HCT116 (cell line): Measurements from ENCODE around the gene C1QTNF3. TPM values are rescaled to one million over a fixed set of nuclear protein-coding genes. Genes with fewer than 3 reads are reported as not detected.

Experiments used
- ATAC-seq: fragments of 200-7000 bp; cut with Tn5 transposase; 2 replicates; pipeline ENCODE4 v1.9.1; 2020; ENCODE audit warnings: mild to moderate bottlenecking, moderate library complexity
- BruUV-seq: library from RNA; stranded (reverse); fragments of 400-500 nt; replicated peaks from 2 replicates; lab custom pipeline; 2021; lab: Mats Ljungman, UMichigan
- CTCF ChIA-PET: fragments of 300-600 bp; sonication (Branson Sonifier 250); formaldehyde crosslinking; loops from one replicate; lab custom pipeline; 2021; ENCODE audit warnings: antibody characterized with exemption; lab: Charles Lee
- POLR2A ChIA-PET: fragments of 300-600, 350-600 bp; sonication (Branson Sonifier 250); formaldehyde crosslinking; loops from one replicate; lab custom pipeline; 2021; ENCODE audit warnings: antibody characterized with exemption; lab: Charles Lee
- RAD21 ChIA-PET, 2 experiments: fragments of 300-600 bp; sonication (Branson Sonifier 250); formaldehyde crosslinking; loops; one replicate each; lab custom pipeline; 2023; ENCODE audit warnings: low total read pairs in 2 of 2; ENCODE audit not compliant: uncharacterized antibody in 2 of 2, unreplicated experiment in 2 of 2, low non-redundant PET in 1 of 2; lab: Charles Lee
- DNase-seq: peaks from one replicate; pipeline ENCODE4 v3.0.0-alpha.2; 2010; ENCODE audit warnings: low read depth, low spot score
- H2AFZ ChIP-seq: fragments of 200-600 bp; shearing (Covaris generic), sonication (generic); 2 replicates; pipeline ENCODE4 v1.6.1; 2017; ENCODE audit warnings: low read depth, mixed run types, mixed read lengths, antibody characterized with exemption, low read length; ENCODE audit not compliant: poor library complexity, severe bottlenecking
- H3K27ac ChIP-seq: 2 replicates; pipeline ENCODE4 v1.5.1; 2012; ENCODE audit warnings: low read depth, low read length
- H3K27me3 ChIP-seq: fragments of 200-600 bp; sonication (generic); 2 replicates; pipeline ENCODE4 v1.6.1; 2016; ENCODE audit warnings: mixed run types, low read length, mixed read lengths; ENCODE audit not compliant: insufficient read depth
- H3K36me3 ChIP-seq, 2 experiments: fragments of 200-500 bp in 1 of 2; fragments of 200-600 bp in 1 of 2; sonication (Bioruptor generic) in 1 of 2; sonication (generic) in 1 of 2; 2 replicates each; pipeline versions ENCODE4 v1.5.1 to v1.6.1; 2014 to 2016; ENCODE audit warnings: low read length in 2 of 2, inconsistent platforms in 1 of 2, mixed read lengths in 1 of 2, mixed run types in 1 of 2; ENCODE audit not compliant: insufficient read depth in 2 of 2, control insufficient read depth in 1 of 2
- H3K4me1 ChIP-seq, 2 experiments: fragments of 200-600 bp in 1 of 2; sonication (generic) in 1 of 2; 2 replicates each; pipeline versions ENCODE4 v1.5.1 to v1.6.1; 2012 to 2017; ENCODE audit warnings: low read length in 2 of 2, inconsistent platforms in 1 of 2, mild to moderate bottlenecking in 1 of 2, mixed read lengths in 1 of 2, mixed run types in 1 of 2, moderate library complexity in 1 of 2; ENCODE audit not compliant: insufficient read depth in 2 of 2, control insufficient read depth in 1 of 2
- H3K4me2 ChIP-seq: fragments of 200-600 bp; sonication (generic); 2 replicates; pipeline ENCODE4 v1.6.1; 2017; ENCODE audit warnings: mixed run types, low read length, mixed read lengths
- H3K4me3 ChIP-seq, 2 experiments: fragments of 200-600 bp in 1 of 2; sonication (generic) in 1 of 2; replicated peaks in 1 of 2; 2 replicates each; pipeline ENCODE4 v1.5.1; 2011 to 2016; ENCODE audit warnings: low read length in 2 of 2, control low read depth in 1 of 2, low read depth in 1 of 2, mild to moderate bottlenecking in 1 of 2, mixed read lengths in 1 of 2, mixed run types in 1 of 2
- H3K79me2 ChIP-seq: fragments of 200-600 bp; sonication (generic); 2 replicates; pipeline ENCODE4 v1.6.1; 2017; ENCODE audit warnings: mild to moderate bottlenecking, mixed run types, low read length, moderate library complexity, mixed read lengths; ENCODE audit not compliant: insufficient read depth
- H3K9ac ChIP-seq: fragments of 200-600 bp; sonication (generic); 2 replicates; pipeline ENCODE4 v1.6.1; 2016; ENCODE audit warnings: low read length, mixed read lengths
- H3K9me2 ChIP-seq: fragments of 200-600 bp; sonication (generic), shearing (Covaris generic); 2 replicates; pipeline ENCODE4 v1.6.1; 2017; ENCODE audit warnings: mixed run types, mild to moderate bottlenecking, moderate library complexity; ENCODE audit not compliant: insufficient read depth
- H3K9me3 ChIP-seq, 2 experiments: fragments of 200-500 bp in 1 of 2; fragments of 200-600 bp in 1 of 2; sonication (Bioruptor generic) in 1 of 2; sonication (generic) in 1 of 2; 2 replicates each; pipeline ENCODE4 v1.6.1; 2014 to 2017; ENCODE audit warnings: low read length in 2 of 2, mixed read lengths in 2 of 2, inconsistent platforms in 1 of 2, low read depth in 1 of 2, mild to moderate bottlenecking in 1 of 2, mixed run types in 1 of 2, moderate library complexity in 1 of 2; ENCODE audit not compliant: control insufficient read depth in 1 of 2, insufficient read depth in 1 of 2
- H4K20me1 ChIP-seq: fragments of 200-600 bp; sonication (generic), shearing (Covaris generic); 2 replicates; pipeline ENCODE4 v1.6.1; 2017; ENCODE audit warnings: mixed run types, mild to moderate bottlenecking, moderate library complexity; ENCODE audit not compliant: insufficient read depth
- ATF3 ChIP-seq: IDR thresholded peaks from 2 replicates; pipeline ENCODE4 v1.6.1; 2012
- CEBPB ChIP-seq: IDR thresholded peaks from 2 replicates; pipeline ENCODE4 v1.6.1; 2012; ENCODE audit warnings: low read depth
- CTCF ChIP-seq, 3 experiments: fragments of 200-600 bp in 1 of 3; sonication (generic) in 1 of 3; IDR thresholded peaks in 2 of 3; conservative IDR thresholded peaks in 1 of 3; 2 replicates each; pipeline ENCODE4 v1.5.1; 2012 to 2017; ENCODE audit warnings: low read depth in 2 of 3, low read length in 2 of 3, antibody characterized with exemption in 1 of 3, borderline replicate concordance in 1 of 3, control low read depth in 1 of 3, mild to moderate bottlenecking in 1 of 3, mixed read lengths in 1 of 3, mixed run types in 1 of 3, moderate library complexity in 1 of 3; ENCODE audit not compliant: insufficient read depth in 1 of 3
- EGR1 ChIP-seq: IDR thresholded peaks from 2 replicates; pipeline ENCODE4 v1.6.1; 2012; ENCODE audit warnings: low read depth
- ELF1 ChIP-seq: IDR thresholded peaks from 2 replicates; pipeline ENCODE4 v1.6.1; 2012; ENCODE audit warnings: low read depth, borderline replicate concordance
- EZH2 ChIP-seq: fragments of 200-600 bp; sonication (generic); IDR thresholded peaks from 2 replicates; pipeline ENCODE4 v1.6.1; 2017; ENCODE audit warnings: antibody characterized with exemption, mixed run types
- EZH2phosphoT487 ChIP-seq: fragments of 200-600 bp; IDR thresholded peaks from 2 replicates; pipeline ENCODE4 v1.6.1; 2018; ENCODE audit warnings: antibody characterized with exemption, borderline replicate concordance
- POLR2AphosphoS5 ChIP-seq: IDR thresholded peaks from 2 replicates; pipeline ENCODE4 v1.6.1; 2011; ENCODE audit warnings: mild to moderate bottlenecking, low read depth, low read length, moderate library complexity
- REST ChIP-seq: IDR thresholded peaks from 2 replicates; pipeline ENCODE4 v1.6.1; 2012; ENCODE audit warnings: low read depth
- SIN3A ChIP-seq: IDR thresholded peaks from 2 replicates; pipeline ENCODE4 v1.6.1; 2012; ENCODE audit warnings: low read depth
- SP1 ChIP-seq: IDR thresholded peaks from 2 replicates; pipeline ENCODE4 v1.6.1; 2012; ENCODE audit warnings: low read depth
- SRF ChIP-seq: IDR thresholded peaks from 2 replicates; pipeline ENCODE4 v1.6.1; 2012; ENCODE audit warnings: low read depth
- TCF7L2 ChIP-seq: IDR thresholded peaks from 2 replicates; pipeline ENCODE4 v1.7.0; 2011; ENCODE audit warnings: borderline replicate concordance, inconsistent platforms; ENCODE audit not compliant: insufficient read depth, insufficient read length; ENCODE audit errors: extremely low read depth
- YY1 ChIP-seq: IDR thresholded peaks from 2 replicates; pipeline ENCODE4 v1.6.1; 2011; ENCODE audit warnings: low read length, low read depth, moderate library complexity, mild to moderate bottlenecking; ENCODE audit not compliant: insufficient replicate concordance; ENCODE audit errors: extremely low read depth
- ZBTB33 ChIP-seq: IDR thresholded peaks from 2 replicates; pipeline ENCODE4 v1.6.1; 2011; ENCODE audit warnings: mild to moderate bottlenecking, low read length, moderate library complexity; ENCODE audit not compliant: insufficient replicate concordance; ENCODE audit errors: extremely low read depth
- ZFX ChIP-seq: fragments of 450-650 bp; IDR thresholded peaks from 2 replicates; pipeline ENCODE4 v1.6.1; 2017
- ZNF274 ChIP-seq: fragments of 200-500 bp; sonication (Bioruptor generic); IDR thresholded peaks from 2 replicates; pipeline ENCODE4 v1.6.1; 2014; ENCODE audit warnings: mild to moderate bottlenecking, low read depth, low read length, inconsistent platforms
- intact Hi-C: fragments of 100-400 bp; cut with micrococcal nuclease; formaldehyde crosslinking; loops from 2 replicates; pipeline ENCODE4 v1.10.0; 2022
- total RNA-seq: library from RNA; stranded (reverse); gene quantifications from one replicate; pipeline ENCODE4 v1.2.1, GENCODE V29; 2021; ENCODE audit not compliant: unreplicated experiment

The C1QTNF3 gene
- total RNA-seq, 1 experiment from 2014 or later: 2.6 TPM

GRCh38 chr5:34003941-34004340, 39.1 kb downstream of the C1QTNF3 start:
- H3K27ac ChIP-seq: no peak overlapping the region
- no peak overlapping the region for H2AFZ ChIP-seq
- no peaks in the 10 kb centered on the region for H3K36me3 ChIP-seq
- H3K4me3 ChIP-seq: no peak overlapping the region
- intact Hi-C loops: no loop called here
- POLR2A ChIA-PET: no interaction called here
- no peak for TF ChIP-seq ELF1
- no peak for TF ChIP-seq ZBTB33
- TF ChIP-seq EZH2phosphoT487: no peak
- TF ChIP-seq EZH2: no peak
- TF ChIP-seq SIN3A: no peak
- no peak for TF ChIP-seq YY1
- TF ChIP-seq SRF: no peak
- TF ChIP-seq EGR1: no peak
- no peak for TF ChIP-seq TCF7L2
- TF ChIP-seq ZFX: no peak
- TF ChIP-seq CTCF (IDR thresholded peaks at IDR 0.05 in 2 of 3, conservative IDR thresholded peaks at IDR 0.05 in 1 of 3; ENCODE audit: borderline replicate concordance in 1 of 3, insufficient read depth in 1 of 3, low read depth in 2 of 3, low read length in 2 of 3): no peak
- TF ChIP-seq CEBPB: no peak
- no peak for TF ChIP-seq REST
- no peak for TF ChIP-seq ZNF274
- no peak for TF ChIP-seq ATF3
- TF ChIP-seq SP1: no peak
- no peak for TF ChIP-seq POLR2AphosphoS5
- H3K27me3 ChIP-seq: no peaks in the 10 kb centered on the region
- RAD21 ChIA-PET: no interaction called here
- CTCF ChIA-PET: no interaction called here
- DNase-seq (no peak), ATAC-seq (no peak)
- H3K4me1 ChIP-seq: peaks cover 6% of the 10 kb centered on the region in 2 experiments; a peak in 2 of 4 replicates
- no TSS peak for BruUV-seq
- no peak overlapping the region for H3K4me2 ChIP-seq
- no peaks in the 10 kb centered on the region for H4K20me1 ChIP-seq
- H3K9me3 ChIP-seq: no peaks in the 10 kb centered on the region
- H3K79me2 ChIP-seq: no peaks in the 10 kb centered on the region
- H3K9me2 ChIP-seq: no peaks in the 10 kb centered on the region
- H3K9ac ChIP-seq: no peak overlapping the region
